HG03354 (cell line): ENCODE measurements around the gene LAMA3.

Experiments
- ATAC-seq: cut with Tn5 transposase; IDR thresholded peaks from one replicate; pipeline ENCODE4 v1.9.1; 2021; ENCODE audit warnings: mild to moderate bottlenecking; ENCODE audit not compliant: unreplicated experiment, poor library complexity, severe bottlenecking

LAMA3 gene

GRCh38 chr18:24003903-24004640, 314.8 kb downstream of the LAMA3 start:
- ATAC-seq: no peak
